SK-N-MC (cell line): ENCODE measurements around the gene LY6G6C.

Experiments
- DNase-seq: peaks from one replicate; pipeline ENCODE4 v3.0.0-alpha.2; 2011; ENCODE audit warnings: low read depth, low spot score
- H3K27ac ChIP-seq: fragments of 200-600 bp; sonication (generic); 2 replicates; pipeline ENCODE4 v1.5.1; 2016; ENCODE audit warnings: mixed run types
- H3K36me3 ChIP-seq: fragments of 200-600 bp; sonication (generic); 2 replicates; pipeline ENCODE4 v1.6.1; 2017; ENCODE audit warnings: antibody characterized with exemption, low read length, mixed read lengths; ENCODE audit not compliant: insufficient read depth
- H3K4me3 ChIP-seq: fragments of 200-600 bp; sonication (generic); 2 replicates; pipeline ENCODE4 v1.5.1; 2016
- H3K9ac ChIP-seq: fragments of 200-600 bp; sonication (generic); 2 replicates; pipeline ENCODE4 v1.8.0; 2017; ENCODE audit warnings: mixed run types, mixed read lengths; ENCODE audit not compliant: insufficient read length
- H3K9me3 ChIP-seq: fragments of 200-600 bp; sonication (generic); 2 replicates; pipeline ENCODE4 v1.6.1; 2017; ENCODE audit warnings: low read depth, mild to moderate bottlenecking, antibody characterized with exemption, low read length, moderate library complexity, mixed read lengths
- EZH2 ChIP-seq: fragments of 200-600 bp; sonication (generic); IDR thresholded peaks from one replicate; pipeline ENCODE4 v1.6.1; 2017; ENCODE audit warnings: antibody characterized with exemption
- FOXP2 ChIP-seq: optimal IDR thresholded peaks from 2 replicates; pipeline ENCODE3; 2011; ENCODE audit warnings: mild to moderate bottlenecking, moderate library complexity; ENCODE audit not compliant: insufficient read depth; ENCODE audit errors: extremely low read length, control extremely low read depth
- POLR2AphosphoS5 ChIP-seq: IDR thresholded peaks from 2 replicates; pipeline ENCODE4 v1.6.1; 2012; ENCODE audit warnings: mild to moderate bottlenecking, low read depth, low read length, borderline replicate concordance

LY6G6C gene

DNA sequence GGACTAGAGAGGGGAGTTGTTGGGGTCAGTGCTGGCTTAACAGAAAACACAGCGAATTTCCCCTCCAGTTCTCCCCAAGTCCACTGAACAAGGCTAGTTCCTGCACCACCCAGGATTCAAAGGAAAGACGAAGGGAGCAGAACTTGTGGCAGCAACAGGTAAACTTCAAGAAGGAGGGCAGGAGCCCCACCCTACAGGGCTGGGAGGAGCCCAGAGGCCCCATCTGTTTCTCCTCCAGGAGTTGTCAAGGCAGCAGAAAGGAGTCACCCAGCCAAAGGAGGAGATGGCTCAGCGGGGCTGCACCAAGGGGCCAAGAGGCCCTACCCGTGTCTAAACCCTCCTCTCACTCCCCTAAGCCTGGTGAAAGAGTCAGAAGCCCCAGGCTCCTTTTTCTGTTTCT is 42.7 kb upstream of the LY6G6C start:
- Histone ChIP-seq H3K36me3 (peaks cover 42% of the 10 kb centered on the region), H3K27ac (peak overlapping the region; percentile 30; the same call in 1 of the 2 replicates), H3K4me3 (no peak overlapping the region), H3K9me3 (no peaks in the 10 kb centered on the region), H3K9ac (no peak overlapping the region)
- no peak for DNase-seq
- no peak for TF ChIP-seq EZH2
- TF ChIP-seq POLR2AphosphoS5: no peak

GRCh38 chr6:31763619-31763940 is 42.0 kb upstream of the LY6G6C start:
- Histone ChIP-seq H3K9me3 (no peaks in the 10 kb centered on the region), H3K27ac (no peak overlapping the region), H3K9ac (no peak overlapping the region), H3K4me3 (no peak overlapping the region), H3K36me3 (peaks cover 48% of the 10 kb centered on the region)
- no peak for DNase-seq
- no peak for TF ChIP-seq EZH2
- no peak for TF ChIP-seq FOXP2
- TF ChIP-seq POLR2AphosphoS5: no peak

DNA sequence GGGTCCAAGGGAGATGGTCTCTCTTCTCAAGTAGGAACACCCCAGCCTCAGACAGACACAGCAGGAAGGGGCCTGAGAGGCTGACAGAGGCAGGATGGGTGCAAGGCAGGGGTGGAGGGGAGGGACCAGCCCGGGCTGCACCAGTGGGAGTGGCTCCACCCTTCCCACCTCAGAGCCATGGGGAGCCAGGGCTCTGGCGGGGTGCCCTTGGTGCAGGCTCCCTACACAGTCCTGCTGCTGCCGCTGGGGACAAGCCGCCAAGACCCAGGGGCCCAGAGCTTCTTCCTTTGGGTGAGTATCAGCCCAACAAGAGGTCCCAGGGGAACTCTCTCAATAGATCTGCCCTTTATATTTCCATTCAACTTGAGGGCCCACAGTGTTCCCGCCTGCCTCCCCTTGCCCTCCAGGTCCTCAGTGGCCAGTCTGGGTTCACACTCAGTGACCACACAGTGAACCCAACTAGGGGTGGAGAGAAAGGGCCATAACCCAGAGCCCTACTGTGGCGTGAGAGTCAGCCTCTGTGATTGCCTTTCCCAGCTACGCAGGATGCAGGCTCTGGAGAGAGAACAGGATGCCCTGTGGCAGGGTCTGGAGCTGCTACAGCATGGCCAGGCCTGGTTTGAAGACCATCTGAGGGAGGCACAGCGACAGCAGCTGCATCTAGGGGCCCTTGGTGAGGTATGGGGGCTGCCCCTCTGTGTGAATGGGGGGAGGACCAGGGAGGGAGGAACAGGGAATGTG is 41.5 kb upstream of the LY6G6C start:
- H3K27ac ChIP-seq: no peak overlapping the region

DNA sequence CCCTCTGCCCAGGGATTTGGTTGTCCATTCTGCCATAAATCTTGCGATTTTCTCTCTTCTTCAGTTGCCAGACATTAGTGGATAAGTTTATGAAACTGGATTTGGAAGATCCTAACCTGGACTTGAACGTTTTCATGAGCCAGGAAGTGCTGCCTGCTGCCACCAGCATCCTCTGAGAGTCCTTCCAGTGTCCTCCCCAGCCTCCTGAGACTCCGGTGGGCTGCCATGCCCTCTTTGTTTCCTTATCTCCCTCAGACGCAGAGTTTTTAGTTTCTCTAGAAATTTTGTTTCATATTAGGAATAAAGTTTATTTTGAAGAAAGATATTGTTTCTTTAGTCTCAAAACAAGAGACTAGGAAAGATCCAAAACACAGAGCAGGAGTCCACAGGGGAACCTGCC is 40.8 kb upstream of the LY6G6C start, which contains the start of gene SAPCD1:
SAPCD1 (plus strand) TSS at position 301 of the 400 bp plus-strand sequence. CDS start 399 bp downstream, outside the sequence.
- DNase-seq: no peak
- Histone ChIP-seq H3K9ac (no peak within 1 kb of the TSS), H3K4me3 (no peak within 1 kb of the TSS), H3K27ac (peak within 1 kb of the TSS; percentile 1; the same call in 1 of the 2 replicates), H3K36me3 (peaks cover 55% of the 10 kb centered on the region), H3K9me3 (no peaks in the 10 kb centered on the region)
- TF ChIP-seq POLR2AphosphoS5: no peak
- no peak for TF ChIP-seq EZH2

More for the DNA sequence above, 41.5 kb upstream of the LY6G6C start:
- DNase-seq: no peak
- Histone ChIP-seq H3K36me3 (peaks cover 54% of the 10 kb centered on the region), H3K4me3 (no peak overlapping the region), H3K9me3 (no peaks in the 10 kb centered on the region), H3K9ac (no peak overlapping the region)
- TF ChIP-seq EZH2 (no peak), FOXP2 (no peak)

DNA sequence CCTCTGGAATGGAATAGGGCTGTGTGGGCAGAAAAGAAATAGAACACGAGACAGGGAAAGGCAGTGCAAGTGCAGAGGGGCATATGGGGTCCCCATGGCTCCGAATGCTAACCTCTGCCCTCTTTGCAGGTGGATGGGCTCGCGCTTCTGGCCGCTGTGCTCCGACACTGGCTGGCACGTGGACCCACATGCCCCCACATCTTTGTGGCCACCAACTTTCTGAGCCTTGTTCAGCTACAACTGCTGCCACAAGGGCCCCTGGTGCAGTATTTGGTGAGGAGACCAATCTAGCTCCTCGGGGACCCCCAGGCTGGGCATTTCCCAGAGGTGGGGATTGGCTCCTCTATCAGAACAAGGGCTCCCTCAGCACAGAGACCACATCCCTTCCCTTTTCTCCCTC is 39.8 kb upstream of the LY6G6C start:
- Histone ChIP-seq H3K4me3 (no peak overlapping the region), H3K9ac (no peak overlapping the region), H3K27ac (no peak overlapping the region), H3K36me3 (peaks cover 55% of the 10 kb centered on the region), H3K9me3 (no peaks in the 10 kb centered on the region)
- no peak for DNase-seq
- TF ChIP-seq POLR2AphosphoS5 (no peak), FOXP2 (no peak), EZH2 (no peak)

DNA sequence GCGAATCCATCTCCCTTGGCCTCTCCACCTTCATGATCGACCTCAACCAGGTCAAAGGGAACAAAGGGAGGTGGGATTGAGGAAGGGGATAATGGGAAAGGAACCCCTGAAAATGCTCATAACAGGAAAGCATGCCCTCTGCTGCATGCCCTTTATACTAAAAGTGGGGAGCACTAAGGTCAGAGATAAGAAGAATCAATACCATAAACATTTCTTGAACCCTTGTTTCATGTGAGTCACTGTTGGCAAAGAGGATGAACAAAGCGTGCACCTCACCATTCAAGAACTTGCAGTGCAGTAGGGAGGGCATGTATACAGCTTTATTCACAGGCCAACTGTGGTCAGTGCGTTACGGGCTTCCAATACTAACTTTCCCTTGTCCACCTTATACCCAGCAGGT is 39.2 kb upstream of the LY6G6C start:
- no peak overlapping the region for H3K4me3 ChIP-seq
- peaks cover 55% of the 10 kb centered on the region for H3K36me3 ChIP-seq
- TF ChIP-seq POLR2AphosphoS5: no peak
- TF ChIP-seq FOXP2: no peak
- TF ChIP-seq EZH2: no peak
- no peaks in the 10 kb centered on the region for H3K9me3 ChIP-seq
- no peak overlapping the region for H3K27ac ChIP-seq
- H3K9ac ChIP-seq: no peak overlapping the region
- no peak for DNase-seq

DNA sequence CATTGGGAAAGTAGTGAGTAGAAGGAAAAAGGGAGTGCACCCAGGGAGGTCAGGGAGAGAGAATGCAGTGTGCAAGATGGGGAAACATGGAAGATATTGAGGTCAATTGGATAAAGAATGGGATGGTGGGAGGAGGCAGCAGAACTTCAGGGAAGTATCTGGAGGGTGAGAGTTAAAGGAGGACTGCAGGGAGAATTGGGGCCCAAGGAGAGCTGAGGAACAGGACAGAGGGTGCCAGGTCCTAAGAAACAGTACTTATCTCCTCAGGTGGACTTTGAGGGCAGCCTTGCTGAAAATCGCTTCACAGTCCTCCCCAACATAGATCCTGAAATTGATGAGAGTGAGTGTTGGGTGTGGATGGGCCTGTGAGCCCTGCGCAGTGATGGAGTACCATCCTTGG is 36.7 kb upstream of the LY6G6C start:
- DNase-seq: no peak
- Histone ChIP-seq H3K4me3 (no peak overlapping the region), H3K27ac (no peak overlapping the region), H3K9ac (no peak overlapping the region), H3K9me3 (no peaks in the 10 kb centered on the region), H3K36me3 (peaks cover 51% of the 10 kb centered on the region)
- TF ChIP-seq FOXP2: no peak
- no peak for TF ChIP-seq POLR2AphosphoS5
- no peak for TF ChIP-seq EZH2

DNA sequence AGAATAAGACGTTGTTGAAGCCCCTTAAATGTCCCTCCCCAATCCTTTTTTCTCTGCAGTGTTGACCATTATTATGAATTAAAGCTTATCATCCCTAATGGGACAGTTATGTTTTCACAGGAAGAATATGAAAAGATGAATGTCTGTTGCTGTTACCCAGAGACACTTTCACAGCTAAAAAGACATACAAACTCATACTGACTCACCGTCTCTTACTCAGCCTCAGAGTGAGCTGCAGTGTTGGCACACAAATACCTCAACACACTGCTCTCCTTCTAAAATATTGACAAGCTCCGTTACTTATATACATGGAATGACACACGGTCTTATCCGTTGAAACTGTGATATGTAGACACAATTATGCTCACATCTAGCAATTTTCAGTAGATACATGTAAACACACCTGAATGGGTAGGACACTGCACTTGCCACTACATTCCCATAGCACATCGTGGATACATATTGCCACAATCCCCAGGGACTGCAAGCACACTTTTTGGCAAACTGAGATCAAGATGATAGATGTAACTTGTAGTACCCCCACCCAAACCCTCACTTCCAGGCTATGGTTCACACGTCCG is 31.3 kb upstream of the LY6G6C start:
- no peak overlapping the region for H3K9ac ChIP-seq
- no peaks in the 10 kb centered on the region for H3K9me3 ChIP-seq
- TF ChIP-seq FOXP2 (no peak), POLR2AphosphoS5 (no peak), EZH2 (no peak)
- no peak overlapping the region; the same call in 1 of the 2 replicates for H3K27ac ChIP-seq
- H3K4me3 ChIP-seq: no peak overlapping the region
- peaks cover 12% of the 10 kb centered on the region; the same call in 1 of the 2 replicates for H3K36me3 ChIP-seq
- DNase-seq: no peak

- Histone ChIP-seq H3K27ac (peak overlapping the region; percentile 6; the same call in 1 of the 2 replicates), H3K9ac (no peak overlapping the region), H3K4me3 (no peak overlapping the region), H3K9me3 (no peaks in the 10 kb centered on the region), H3K36me3 (peaks cover 23% of the 10 kb centered on the region)
- DNase-seq: no peak
- no peak for TF ChIP-seq FOXP2
Observed at GRCh38 chr6:31750411-31751022, 29.0 kb upstream of the LY6G6C start.
